ENCODE data around the gene TEX14. TPM values are rescaled to one million over a fixed set of nuclear protein-coding genes. Genes with fewer than 3 reads are reported as not detected.

The TEX14 gene
- total and polyA plus RNA-seq, 10 of the 15 experiments (the other 5 are each of a cell fraction or from before 2014, with no cell fraction given), result 0.15 to 1.3 (median 0.66) TPM

DNA sequence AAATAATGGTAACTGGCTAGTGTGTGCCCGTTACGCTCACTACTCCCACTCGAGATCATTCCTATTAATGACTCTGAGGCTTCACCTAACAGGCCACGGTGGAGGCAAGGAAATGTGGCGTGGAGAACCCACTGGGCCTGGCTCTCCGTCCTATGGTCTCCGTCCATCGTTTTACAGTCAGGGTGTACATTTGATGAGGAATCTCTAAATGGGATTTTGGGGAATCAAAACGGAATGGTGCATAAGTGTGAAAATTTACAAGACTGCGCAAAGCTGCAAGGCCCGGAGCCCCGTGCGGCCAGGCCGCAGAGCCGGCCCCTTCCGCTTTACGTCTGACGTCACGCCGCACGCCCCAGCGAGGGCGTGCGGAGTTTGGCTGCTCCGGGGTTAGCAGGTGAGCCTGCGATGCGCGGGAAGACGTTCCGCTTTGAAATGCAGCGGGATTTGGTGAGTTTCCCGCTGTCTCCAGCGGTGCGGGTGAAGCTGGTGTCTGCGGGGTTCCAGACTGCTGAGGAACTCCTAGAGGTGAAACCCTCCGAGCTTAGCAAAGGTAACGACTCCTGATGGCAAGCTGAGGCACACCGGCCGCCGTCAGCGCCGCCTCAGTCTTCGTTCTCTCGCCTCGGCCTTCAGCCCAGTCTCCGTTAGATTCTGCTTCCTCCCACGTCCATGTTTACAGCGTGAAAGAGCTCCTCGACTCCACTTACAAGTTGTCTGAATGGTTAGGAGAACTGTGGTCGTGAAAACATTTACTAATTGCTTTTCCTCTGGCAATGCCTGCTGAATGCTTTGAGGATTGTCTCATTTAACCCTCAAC is 602 bp upstream of the TEX14 start, which contains the start of gene RAD51C (continued):
- peak; percentile 34; the same call in 1 of the 2 replicates for TF ChIP-seq ATF2 (IDR thresholded peaks at IDR 0.05; ENCODE audit: low read length)
- TF ChIP-seq, protein P1, sequence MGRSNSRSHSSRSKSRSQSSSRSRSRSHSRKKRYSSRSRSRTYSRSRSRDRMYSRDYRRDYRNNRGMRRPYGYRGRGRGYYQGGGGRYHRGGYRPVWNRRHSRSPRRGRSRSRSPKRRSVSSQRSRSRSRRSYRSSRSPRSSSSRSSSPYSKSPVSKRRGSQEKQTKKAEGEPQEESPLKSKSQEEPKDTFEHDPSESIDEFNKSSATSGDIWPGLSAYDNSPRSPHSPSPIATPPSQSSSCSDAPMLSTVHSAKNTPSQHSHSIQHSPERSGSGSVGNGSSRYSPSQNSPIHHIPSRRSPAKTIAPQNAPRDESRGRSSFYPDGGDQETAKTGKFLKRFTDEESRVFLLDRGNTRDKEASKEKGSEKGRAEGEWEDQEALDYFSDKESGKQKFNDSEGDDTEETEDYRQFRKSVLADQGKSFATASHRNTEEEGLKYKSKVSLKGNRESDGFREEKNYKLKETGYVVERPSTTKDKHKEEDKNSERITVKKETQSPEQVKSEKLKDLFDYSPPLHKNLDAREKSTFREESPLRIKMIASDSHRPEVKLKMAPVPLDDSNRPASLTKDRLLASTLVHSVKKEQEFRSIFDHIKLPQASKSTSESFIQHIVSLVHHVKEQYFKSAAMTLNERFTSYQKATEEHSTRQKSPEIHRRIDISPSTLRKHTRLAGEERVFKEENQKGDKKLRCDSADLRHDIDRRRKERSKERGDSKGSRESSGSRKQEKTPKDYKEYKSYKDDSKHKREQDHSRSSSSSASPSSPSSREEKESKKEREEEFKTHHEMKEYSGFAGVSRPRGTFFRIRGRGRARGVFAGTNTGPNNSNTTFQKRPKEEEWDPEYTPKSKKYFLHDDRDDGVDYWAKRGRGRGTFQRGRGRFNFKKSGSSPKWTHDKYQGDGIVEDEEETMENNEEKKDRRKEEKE (IDR thresholded peaks at IDR 0.05), result no peak
- TF ChIP-seq FOXM1 (IDR thresholded peaks at IDR 0.05; ENCODE audit: low read depth, low read length), result no peak
- TF ChIP-seq SPI1 (IDR thresholded peaks at IDR 0.05; ENCODE audit: borderline replicate concordance, insufficient read depth, low read depth, low read length), result peak; percentile 68
- TF ChIP-seq EGR1 (IDR thresholded peaks at IDR 0.05; ENCODE audit: borderline replicate concordance in 1 of 2, low read depth in 2 of 2, low read length in 2 of 2), result peak; percentile 63 to 83; a peak in 2 of 3 replicates
- peak; percentile 84; the same call in 1 of the 2 replicates for TF ChIP-seq ZNF207 (IDR thresholded peaks at IDR 0.05; ENCODE audit: borderline replicate concordance)
- TF ChIP-seq ELK1 (IDR thresholded peaks at IDR 0.05; ENCODE audit: low read depth, low read length), result peak; percentile 69; the same call in 1 of the 2 replicates
- peak in 1 of 2 experiments; percentile 53; a peak in 1 of 4 replicates for TF ChIP-seq SRF (IDR thresholded peaks at IDR 0.05; ENCODE audit: low read depth in 2 of 2, low read length in 2 of 2)
- TF ChIP-seq, protein P2, sequence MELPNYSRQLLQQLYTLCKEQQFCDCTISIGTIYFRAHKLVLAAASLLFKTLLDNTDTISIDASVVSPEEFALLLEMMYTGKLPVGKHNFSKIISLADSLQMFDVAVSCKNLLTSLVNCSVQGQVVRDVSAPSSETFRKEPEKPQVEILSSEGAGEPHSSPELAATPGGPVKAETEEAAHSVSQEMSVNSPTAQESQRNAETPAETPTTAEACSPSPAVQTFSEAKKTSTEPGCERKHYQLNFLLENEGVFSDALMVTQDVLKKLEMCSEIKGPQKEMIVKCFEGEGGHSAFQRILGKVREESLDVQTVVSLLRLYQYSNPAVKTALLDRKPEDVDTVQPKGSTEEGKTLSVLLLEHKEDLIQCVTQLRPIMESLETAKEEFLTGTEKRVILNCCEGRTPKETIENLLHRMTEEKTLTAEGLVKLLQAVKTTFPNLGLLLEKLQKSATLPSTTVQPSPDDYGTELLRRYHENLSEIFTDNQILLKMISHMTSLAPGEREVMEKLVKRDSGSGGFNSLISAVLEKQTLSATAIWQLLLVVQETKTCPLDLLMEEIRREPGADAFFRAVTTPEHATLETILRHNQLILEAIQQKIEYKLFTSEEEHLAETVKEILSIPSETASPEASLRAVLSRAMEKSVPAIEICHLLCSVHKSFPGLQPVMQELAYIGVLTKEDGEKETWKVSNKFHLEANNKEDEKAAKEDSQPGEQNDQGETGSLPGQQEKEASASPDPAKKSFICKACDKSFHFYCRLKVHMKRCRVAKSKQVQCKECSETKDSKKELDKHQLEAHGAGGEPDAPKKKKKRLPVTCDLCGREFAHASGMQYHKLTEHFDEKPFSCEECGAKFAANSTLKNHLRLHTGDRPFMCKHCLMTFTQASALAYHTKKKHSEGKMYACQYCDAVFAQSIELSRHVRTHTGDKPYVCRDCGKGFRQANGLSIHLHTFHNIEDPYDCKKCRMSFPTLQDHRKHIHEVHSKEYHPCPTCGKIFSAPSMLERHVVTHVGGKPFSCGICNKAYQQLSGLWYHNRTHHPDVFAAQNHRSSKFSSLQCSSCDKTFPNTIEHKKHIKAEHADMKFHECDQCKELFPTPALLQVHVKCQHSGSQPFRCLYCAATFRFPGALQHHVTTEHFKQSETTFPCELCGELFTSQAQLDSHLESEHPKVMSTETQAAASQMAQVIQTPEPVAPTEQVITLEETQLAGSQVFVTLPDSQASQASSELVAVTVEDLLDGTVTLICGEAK (IDR thresholded peaks at IDR 0.05; ENCODE audit: borderline replicate concordance), result peak; percentile 75
- TF ChIP-seq CREB1 (IDR thresholded peaks at IDR 0.05; ENCODE audit: low read depth), result peak; percentile 89
- TF ChIP-seq, protein P3, sequence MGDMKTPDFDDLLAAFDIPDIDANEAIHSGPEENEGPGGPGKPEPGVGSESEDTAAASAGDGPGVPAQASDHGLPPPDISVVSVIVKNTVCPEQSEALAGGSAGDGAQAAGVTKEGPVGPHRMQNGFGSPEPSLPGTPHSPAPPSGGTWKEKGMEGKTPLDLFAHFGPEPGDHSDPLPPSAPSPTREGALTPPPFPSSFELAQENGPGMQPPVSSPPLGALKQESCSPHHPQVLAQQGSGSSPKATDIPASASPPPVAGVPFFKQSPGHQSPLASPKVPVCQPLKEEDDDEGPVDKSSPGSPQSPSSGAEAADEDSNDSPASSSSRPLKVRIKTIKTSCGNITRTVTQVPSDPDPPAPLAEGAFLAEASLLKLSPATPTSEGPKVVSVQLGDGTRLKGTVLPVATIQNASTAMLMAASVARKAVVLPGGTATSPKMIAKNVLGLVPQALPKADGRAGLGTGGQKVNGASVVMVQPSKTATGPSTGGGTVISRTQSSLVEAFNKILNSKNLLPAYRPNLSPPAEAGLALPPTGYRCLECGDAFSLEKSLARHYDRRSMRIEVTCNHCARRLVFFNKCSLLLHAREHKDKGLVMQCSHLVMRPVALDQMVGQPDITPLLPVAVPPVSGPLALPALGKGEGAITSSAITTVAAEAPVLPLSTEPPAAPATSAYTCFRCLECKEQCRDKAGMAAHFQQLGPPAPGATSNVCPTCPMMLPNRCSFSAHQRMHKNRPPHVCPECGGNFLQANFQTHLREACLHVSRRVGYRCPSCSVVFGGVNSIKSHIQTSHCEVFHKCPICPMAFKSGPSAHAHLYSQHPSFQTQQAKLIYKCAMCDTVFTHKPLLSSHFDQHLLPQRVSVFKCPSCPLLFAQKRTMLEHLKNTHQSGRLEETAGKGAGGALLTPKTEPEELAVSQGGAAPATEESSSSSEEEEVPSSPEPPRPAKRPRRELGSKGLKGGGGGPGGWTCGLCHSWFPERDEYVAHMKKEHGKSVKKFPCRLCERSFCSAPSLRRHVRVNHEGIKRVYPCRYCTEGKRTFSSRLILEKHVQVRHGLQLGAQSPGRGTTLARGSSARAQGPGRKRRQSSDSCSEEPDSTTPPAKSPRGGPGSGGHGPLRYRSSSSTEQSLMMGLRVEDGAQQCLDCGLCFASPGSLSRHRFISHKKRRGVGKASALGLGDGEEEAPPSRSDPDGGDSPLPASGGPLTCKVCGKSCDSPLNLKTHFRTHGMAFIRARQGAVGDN (IDR thresholded peaks at IDR 0.05), result peak; percentile 100
- TF ChIP-seq CEBPB (IDR thresholded peaks at IDR 0.05; ENCODE audit: borderline replicate concordance in 1 of 2, low read depth in 2 of 2, low read length in 2 of 2), result no peak
- peak; percentile 95 for TF ChIP-seq NBN (IDR thresholded peaks at IDR 0.05)

Data from GM12878 (cell line).